ACHN (cell line): ENCODE data around the gene FGD1.

Experiments
- DNase-seq: peaks from one replicate; pipeline ENCODE4 v3.0.0-alpha.2; 2015
- in situ Hi-C: cut with HindIII; loops from 2 replicates; pipeline ENCODE4 v1.10.0; 2017; ENCODE audit warnings: low sequenced_read_pairs, low pct_ligation_motif_present, low pct_unique_long_range_greater_than_20kb

FGD1 gene

GRCh38 chrX:54416965-54417364 is 79.1 kb downstream of the FGD1 start:
- DNase-seq = no peak
- in situ Hi-C loops = no loop called here

GRCh38 chrX:54415534-54416350 is 80.3 kb downstream of the FGD1 start:
- DNase-seq = no peak
- in situ Hi-C loops = no loop called here

- DNase-seq = no peak
Observed at GRCh38 chrX:54413753-54414152, 82.3 kb downstream of the FGD1 start.

GRCh38 chrX:54411732-54412131 is 84.3 kb downstream of the FGD1 start:
- in situ Hi-C loops = no loop called here
- DNase-seq = no peak

More at GRCh38 chrX:54413753-54414152, 82.3 kb downstream of the FGD1 start:
- in situ Hi-C loops = no loop called here

GRCh38 chrX:54407266-54407665 is 88.8 kb downstream of the FGD1 start:
- no peak for DNase-seq
- in situ Hi-C loops = no loop called here

- in situ Hi-C loops = no loop called here
- DNase-seq = no peak
Observed at GRCh38 chrX:54397113-54397512, 98.9 kb downstream of the FGD1 start.
